HG02642 (cell line): Measurements from ENCODE around the gene DISP1.

ENCODE experiments used
- ATAC-seq: cut with Tn5 transposase; IDR thresholded peaks from one replicate; pipeline ENCODE4 v1.9.1; 2021; ENCODE audit warnings: mild to moderate bottlenecking; ENCODE audit not compliant: unreplicated experiment, poor library complexity

DISP1 gene

GRCh38 chr1:222791006-222791710, 23.7 kb upstream of the DISP1 start:
- no peak for ATAC-seq

- ATAC-seq = no peak
Measured at GRCh38 chr1:222792744-222793143, 22.1 kb upstream of the DISP1 start.

GRCh38 chr1:222794656-222795474, 20.0 kb upstream of the DISP1 start:
- no peak for ATAC-seq

- no peak for ATAC-seq
Measured at GRCh38 chr1:222798116-222798515, 16.7 kb upstream of the DISP1 start.

- ATAC-seq = no peak
Measured at GRCh38 chr1:222798975-222799374, 15.9 kb upstream of the DISP1 start.

GRCh38 chr1:222801067-222801466, 13.8 kb upstream of the DISP1 start:
- ATAC-seq = no peak

GRCh38 chr1:222811671-222812070, 3.2 kb upstream of the DISP1 start:
- no peak for ATAC-seq

- ATAC-seq = no peak
Measured at GRCh38 chr1:222813866-222814535, 838 bp upstream of the DISP1 start.

GRCh38 chr1:222815440-222815765, 564 bp downstream of the DISP1 start:
- ATAC-seq = no peak

- no peak for ATAC-seq
Measured at GRCh38 chr1:222817529-222817928, 2.7 kb downstream of the DISP1 start.

- no peak for ATAC-seq
Measured at GRCh38 chr1:222818171-222818570, 3.3 kb downstream of the DISP1 start.

GRCh38 chr1:222820171-222820712, 5.4 kb downstream of the DISP1 start:
- no peak for ATAC-seq

- no peak for ATAC-seq
Measured at GRCh38 chr1:222821239-222821638, 6.4 kb downstream of the DISP1 start.

- ATAC-seq = no peak
Measured at GRCh38 chr1:222823695-222824094, 8.9 kb downstream of the DISP1 start.

GRCh38 chr1:222824641-222825040, 9.8 kb downstream of the DISP1 start:
- no peak for ATAC-seq

GRCh38 chr1:222828939-222829338, 14.1 kb downstream of the DISP1 start:
- no peak for ATAC-seq

GRCh38 chr1:222829868-222830267, 15.0 kb downstream of the DISP1 start:
- no peak for ATAC-seq

- no peak for ATAC-seq
Measured at GRCh38 chr1:222833356-222833876, 18.6 kb downstream of the DISP1 start.

- ATAC-seq = no peak
Measured at GRCh38 chr1:222843469-222844410, 28.9 kb downstream of the DISP1 start.

- no peak for ATAC-seq
Measured at GRCh38 chr1:222844411-222844779, 29.6 kb downstream of the DISP1 start.
